ENCODE results near the gene ALG12.

- TF ChIP-seq CTCF (IDR thresholded peaks at IDR 0.05), result peak in 2 of 6 experiments; percentile 56 to 58
- no peak for TF ChIP-seq POLR2AphosphoS5 (IDR thresholded peaks at IDR 0.05)
- no peak for TF ChIP-seq POLR2A (IDR thresholded peaks at IDR 0.05)
- TF ChIP-seq EP300 (IDR thresholded peaks at IDR 0.05), result no peak
Measured at GRCh38 chr22:49959782-49960158, 41.5 kb upstream of the ALG12 start.
